NCI-H460 (cell line): ENCODE measurements around the gene PHF24. TPM values are rescaled to one million over a fixed set of nuclear protein-coding genes. Genes with fewer than 3 reads are reported as not detected.
"Not testable (repeated sequence)": the region's sequence is repeated elsewhere in the genome, so short reads cannot be mapped to it uniquely, and the experiment has no call there.

ENCODE experiments used
- DNase-seq: peaks from one replicate; pipeline ENCODE4 v3.0.0-alpha.2; 2016; ENCODE audit warnings: low read depth; ENCODE audit errors: extremely low read depth
- total RNA-seq: library from RNA; depleted of rRNA; stranded (reverse); fragments of >200 nt; shearing (Covaris generic); gene quantifications from 2 replicates; pipeline ENCODE4 v1.2.3, GENCODE V29; 2014

Gene PHF24
- total RNA-seq, 1 experiment from 2014 or later = not detected

- DNase-seq = no peak
Measured at GRCh38 chr9:34996181-34996904, 38.3 kb downstream of the PHF24 start.

DNA sequence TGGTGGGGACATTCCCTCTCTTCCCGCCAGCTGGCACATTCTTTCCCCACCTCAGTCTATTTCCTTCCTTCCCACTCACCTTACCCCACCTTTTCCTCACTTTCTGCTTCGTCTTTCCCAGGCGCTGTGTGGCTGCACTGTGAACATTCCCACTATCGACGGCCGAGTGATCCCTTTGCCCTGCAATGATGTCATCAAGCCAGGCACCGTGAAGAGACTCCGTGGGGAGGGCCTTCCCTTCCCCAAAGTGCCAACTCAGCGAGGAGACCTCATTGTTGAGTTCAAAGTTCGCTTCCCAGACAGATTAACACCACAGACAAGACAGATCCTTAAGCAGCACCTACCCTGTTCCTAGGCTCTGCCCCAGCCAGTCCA lies 38.8 kb downstream of the PHF24 start:
- no peak for DNase-seq

GRCh38 chr9:34997379-34997781 lies 39.3 kb downstream of the PHF24 start:
- DNase-seq = no peak

GRCh38 chr9:34998266-34998665 lies 40.2 kb downstream of the PHF24 start:
- no peak for DNase-seq

DNA sequence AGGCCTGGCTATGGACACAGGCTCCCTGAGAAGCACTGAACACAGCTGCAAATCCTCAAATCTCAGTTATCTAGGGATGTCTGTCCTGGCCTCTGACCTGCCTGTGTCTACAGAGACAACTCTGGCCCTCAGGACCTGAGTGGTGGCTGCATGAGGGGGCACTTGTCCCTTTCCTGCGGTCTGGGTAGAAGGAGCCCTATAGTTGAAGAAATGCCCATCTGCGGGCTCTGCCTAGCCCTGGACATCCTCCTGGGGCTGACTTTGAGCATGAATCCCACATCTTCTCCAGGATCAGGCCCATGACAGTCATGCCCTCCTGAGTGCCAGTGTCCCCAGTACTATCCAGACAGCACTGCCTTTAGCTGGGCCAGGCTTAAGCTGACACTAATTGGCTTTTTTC lies 41.5 kb downstream of the PHF24 start:
- DNase-seq = no peak

- DNase-seq = no peak
Measured at GRCh38 chr9:35000535-35001284, 42.6 kb downstream of the PHF24 start.

- no peak for DNase-seq
Measured at GRCh38 chr9:35001285-35001677, 43.2 kb downstream of the PHF24 start.

DNA sequence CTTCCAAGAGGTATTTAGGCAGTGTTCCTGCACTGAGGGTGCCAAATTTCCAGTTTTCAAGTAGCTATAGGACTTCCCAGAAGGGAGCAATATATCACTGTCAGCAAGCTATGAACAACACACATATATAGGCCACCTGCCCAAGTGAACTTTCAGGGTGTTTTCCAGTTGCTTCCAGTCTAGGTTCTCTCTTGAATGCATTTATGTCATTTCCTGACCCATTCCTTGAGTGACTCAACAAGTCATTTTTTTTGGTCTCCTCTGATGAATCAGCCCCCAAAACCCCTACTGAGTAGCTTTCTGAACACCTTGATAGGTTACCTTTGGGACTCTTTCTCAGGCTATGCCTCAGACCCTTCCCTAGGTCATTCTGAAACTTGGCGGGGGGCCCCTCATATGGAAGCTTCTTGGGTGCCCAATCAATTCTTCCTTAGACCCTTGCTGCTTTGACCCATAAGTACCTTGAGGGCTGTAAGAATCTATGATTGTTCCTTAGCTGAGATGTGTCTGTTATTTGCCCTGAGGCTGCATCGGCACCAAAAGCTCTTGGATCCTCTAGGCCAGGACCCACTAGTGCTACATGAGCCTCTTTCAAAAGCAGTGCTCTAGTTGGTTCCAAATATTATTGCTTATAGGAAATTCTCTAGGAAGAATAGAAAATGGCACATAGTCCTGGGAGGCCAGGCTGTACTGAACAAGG lies 43.9 kb downstream of the PHF24 start:
- no peak for DNase-seq

GRCh38 chr9:35002623-35003022 lies 44.5 kb downstream of the PHF24 start:
- DNase-seq = no peak

DNA sequence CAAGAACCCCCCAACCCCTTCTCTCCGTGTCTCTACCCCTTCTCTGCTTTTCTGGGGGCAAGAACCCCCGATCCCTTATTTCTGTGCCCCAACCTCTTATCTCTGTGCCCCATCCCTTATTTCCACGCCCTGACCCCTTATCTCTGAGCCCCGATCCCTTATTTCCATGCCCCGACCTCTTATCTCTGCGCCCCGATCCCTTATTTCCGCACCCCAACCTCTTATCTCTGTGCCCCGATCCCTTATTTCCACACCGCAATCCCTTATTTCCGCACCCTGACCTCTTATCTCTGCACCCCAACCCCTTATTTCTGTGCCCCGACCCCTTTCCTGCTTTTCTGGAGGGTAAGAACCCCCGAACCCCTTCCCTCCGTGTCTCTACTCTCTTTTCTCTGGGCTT lies 46.2 kb downstream of the PHF24 start:
- not testable (repeated sequence) for DNase-seq

DNA sequence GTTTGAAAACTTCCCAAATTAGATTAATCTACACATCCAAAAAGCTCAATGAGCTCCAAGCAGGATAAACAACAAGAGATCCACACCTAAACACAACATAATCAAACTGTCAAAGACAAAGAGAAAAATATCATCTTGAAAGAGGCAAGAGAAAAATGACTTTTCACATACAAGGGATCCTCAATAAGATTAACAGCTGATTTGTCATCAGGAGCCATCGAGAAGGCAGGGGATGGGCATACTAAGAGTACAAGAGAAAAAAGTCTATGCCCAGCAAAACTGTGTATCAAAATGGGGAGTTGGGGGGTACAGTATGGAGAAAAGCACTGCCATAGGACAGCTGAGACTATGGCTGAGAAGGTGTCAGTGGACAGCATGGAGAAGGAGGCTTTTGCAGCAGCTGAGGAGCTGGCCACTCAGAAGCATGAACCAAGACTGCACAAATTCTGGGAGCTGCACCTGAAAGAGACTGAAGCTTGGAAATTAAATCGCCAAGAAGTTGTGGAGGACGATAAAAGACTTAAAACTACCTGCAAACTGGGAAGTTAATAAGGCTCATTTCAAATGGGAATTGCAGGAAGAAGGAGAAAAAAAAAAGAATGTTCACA lies 52.4 kb downstream of the PHF24 start:
- no peak for DNase-seq

GRCh38 chr9:35014517-35014916 lies 56.4 kb downstream of the PHF24 start:
- no peak for DNase-seq

- DNase-seq = not testable (repeated sequence)
Measured at GRCh38 chr9:35023443-35023842, 65.4 kb downstream of the PHF24 start.

DNA sequence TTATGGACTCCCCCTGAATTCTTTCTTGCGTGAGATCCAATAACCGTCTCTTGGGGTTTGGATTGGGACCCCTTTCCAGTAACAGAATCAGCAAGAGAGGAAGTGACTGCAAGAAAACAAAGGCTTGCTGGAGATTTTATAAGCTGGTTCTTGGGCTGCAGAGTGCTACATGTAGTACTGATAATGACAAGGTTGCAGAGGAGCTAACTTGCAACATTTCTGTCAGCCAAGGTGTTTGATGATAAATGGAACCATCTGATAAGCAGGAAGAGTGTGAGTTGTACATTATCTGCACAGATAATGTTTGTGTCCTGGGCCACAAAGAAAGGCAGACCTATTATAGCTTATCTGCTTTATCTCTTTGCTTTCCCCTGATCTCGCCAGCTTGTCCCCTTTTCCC lies 68.6 kb downstream of the PHF24 start:
- DNase-seq = no peak

DNA sequence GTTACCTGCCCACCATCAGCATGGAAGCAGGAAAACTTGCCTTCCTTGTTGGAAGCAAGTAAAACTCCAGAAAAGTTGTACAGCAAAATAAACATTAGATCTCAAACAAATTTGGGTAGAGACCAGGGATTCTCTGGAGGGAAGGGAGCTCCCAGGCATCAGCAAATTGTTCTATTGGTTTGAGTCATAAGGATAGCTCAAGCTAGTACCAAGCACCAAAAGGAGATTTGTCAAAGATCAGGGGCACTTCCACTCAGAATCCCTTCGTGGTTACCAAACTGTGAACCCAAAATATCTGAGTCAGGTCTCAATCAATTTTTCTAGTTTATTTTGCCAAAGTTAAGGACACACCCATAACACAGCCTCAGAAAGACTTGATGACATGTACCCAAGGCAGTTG lies 69.3 kb downstream of the PHF24 start:
- no peak for DNase-seq

DNA sequence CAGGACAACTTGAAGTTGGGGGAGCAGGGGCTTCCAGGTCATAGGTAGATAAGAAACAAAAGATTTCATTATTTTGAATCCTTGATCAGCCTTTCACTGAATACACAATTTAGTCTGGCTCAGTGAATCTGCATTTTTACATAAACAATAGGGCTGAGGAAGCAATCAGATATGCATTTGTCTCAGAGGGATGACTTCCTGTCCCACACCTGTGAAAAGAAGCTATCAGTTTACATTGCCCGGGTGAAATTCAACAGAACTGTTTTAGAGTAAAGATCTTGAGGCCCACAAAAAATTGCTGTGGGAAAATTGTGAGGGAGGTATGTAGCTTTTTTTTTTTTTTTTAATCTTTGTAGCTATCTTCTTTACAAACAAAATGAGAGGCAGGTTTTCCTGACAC lies 69.8 kb downstream of the PHF24 start:
- DNase-seq = no peak

GRCh38 chr9:35028341-35028740 lies 70.3 kb downstream of the PHF24 start:
- DNase-seq = no peak

- no peak for DNase-seq
Measured at GRCh38 chr9:35029241-35029640, 71.2 kb downstream of the PHF24 start.

DNA sequence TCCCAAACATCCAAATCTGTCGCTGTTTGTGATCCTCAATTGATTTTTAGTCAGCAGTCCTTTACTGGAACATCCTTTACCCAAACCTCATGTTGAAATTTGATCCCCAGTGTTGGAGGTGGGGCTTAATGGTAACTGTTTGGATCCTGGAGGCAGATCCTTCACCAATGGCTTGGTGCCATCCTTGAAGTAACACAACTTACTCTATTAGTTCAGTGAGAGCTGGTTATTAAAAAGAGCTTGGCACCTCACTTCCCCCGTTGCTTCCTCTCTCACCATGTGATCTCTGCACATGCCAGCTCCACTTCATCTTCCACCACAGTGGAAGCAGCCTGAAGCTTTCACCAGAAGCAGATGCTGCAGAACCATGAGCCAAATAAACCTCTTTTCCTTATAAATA lies 71.8 kb downstream of the PHF24 start:
- no peak for DNase-seq
